ENCODE results near the gene PMS2.

DNA sequence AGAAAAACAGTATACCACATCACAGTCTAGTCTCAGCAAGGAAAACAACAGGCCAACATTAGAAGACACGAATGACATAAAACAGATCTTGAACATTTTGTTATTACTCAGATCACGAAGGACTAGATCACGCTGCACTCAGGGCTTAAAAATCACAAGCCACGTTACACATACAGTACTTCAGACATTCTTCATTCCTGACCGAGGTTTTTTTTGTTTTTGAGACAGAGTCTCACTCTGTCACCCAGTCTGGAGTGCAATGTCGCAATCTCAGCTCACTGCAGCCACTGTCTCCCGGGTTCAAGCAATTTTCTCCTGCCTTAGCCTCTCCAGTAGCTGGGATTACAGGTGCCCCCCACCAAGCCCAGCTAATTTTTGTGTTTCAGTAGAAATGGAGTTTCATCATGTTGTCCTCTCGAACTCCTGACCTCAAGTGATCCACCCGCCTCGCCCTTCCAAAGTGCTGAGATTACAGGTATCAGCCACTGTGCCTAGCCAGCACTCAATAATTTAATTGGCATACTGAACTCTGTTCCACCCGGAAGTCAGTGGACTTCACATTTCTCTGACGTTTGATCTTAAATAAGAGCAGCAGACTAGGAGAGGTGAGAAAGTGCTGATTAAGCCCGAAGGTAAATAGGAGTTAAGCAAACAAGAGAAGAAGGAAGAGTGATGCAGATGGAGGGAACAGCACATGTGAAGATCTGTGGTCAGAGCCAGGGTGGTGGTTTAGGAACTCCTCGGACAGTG is 3.7 kb upstream of the PMS2 start:
- TF ChIP-seq, protein P1, sequence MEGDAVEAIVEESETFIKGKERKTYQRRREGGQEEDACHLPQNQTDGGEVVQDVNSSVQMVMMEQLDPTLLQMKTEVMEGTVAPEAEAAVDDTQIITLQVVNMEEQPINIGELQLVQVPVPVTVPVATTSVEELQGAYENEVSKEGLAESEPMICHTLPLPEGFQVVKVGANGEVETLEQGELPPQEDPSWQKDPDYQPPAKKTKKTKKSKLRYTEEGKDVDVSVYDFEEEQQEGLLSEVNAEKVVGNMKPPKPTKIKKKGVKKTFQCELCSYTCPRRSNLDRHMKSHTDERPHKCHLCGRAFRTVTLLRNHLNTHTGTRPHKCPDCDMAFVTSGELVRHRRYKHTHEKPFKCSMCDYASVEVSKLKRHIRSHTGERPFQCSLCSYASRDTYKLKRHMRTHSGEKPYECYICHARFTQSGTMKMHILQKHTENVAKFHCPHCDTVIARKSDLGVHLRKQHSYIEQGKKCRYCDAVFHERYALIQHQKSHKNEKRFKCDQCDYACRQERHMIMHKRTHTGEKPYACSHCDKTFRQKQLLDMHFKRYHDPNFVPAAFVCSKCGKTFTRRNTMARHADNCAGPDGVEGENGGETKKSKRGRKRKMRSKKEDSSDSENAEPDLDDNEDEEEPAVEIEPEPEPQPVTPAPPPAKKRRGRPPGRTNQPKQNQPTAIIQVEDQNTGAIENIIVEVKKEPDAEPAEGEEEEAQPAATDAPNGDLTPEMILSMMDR (IDR thresholded peaks at IDR 0.05; ENCODE audit: low read length) = no peak
- TF ChIP-seq EZH2phosphoT487 (IDR thresholded peaks at IDR 0.05; ENCODE audit: low read length) (no peak), EZH2 (optimal IDR thresholded peaks at IDR 0.05; ENCODE audit: low read depth, low read length) (no peak)

All from MM.1S (cell line).